Measurements from ENCODE around the gene IBTK. TPM values are rescaled to one million over a fixed set of nuclear protein-coding genes. Genes with fewer than 3 reads are reported as not detected.

IBTK gene
- polyA plus RNA-seq, 3 donors, result 7.0 to 20.2 (median 13.1) TPM

DNA sequence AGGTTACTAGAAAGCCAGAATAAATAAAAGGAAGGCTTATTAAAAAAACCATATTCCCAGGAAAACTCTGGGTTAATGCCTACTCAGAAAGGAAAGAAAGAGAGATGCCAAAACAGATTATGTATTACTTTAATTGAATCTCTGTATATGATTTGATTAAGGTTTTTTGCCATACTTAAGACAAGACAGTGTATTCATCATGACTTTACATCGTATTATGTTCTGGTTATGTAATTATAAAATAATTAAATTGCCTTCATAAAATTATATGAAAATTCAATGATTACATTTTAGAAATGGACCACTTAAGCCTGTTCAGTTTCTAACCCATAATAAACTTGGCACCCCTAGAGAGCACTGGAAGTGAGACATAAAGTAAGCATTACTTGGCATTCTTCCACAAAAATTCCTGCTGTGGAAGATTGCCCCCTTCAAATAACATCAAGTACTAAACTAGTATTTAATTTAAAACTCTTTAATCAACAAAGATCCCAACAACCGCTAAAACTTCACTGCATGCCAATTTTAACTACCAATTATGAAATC lies 20.8 kb upstream of the IBTK start:
- Histone ChIP-seq H3K9ac (ENCODE audit: insufficient read depth, low read length, poor library complexity, severe bottlenecking) (no peak overlapping the region), H3K27me3 (ENCODE audit: control insufficient read depth in 2 of 2, insufficient read depth in 2 of 2, low read length in 2 of 2) (no peaks in the 10 kb centered on the region), H3K36me3 (replicated peaks in 1 of 2; ENCODE audit: control insufficient read depth in 1 of 2, insufficient read depth in 2 of 2, low read length in 2 of 2) (no peaks in the 10 kb centered on the region), H3K79me2 (ENCODE audit: insufficient read depth, low read length) (no peaks in the 10 kb centered on the region), H3K27ac (ENCODE audit: low read depth in 1 of 2, low read length in 2 of 2) (no peak overlapping the region), H4K20me1 (ENCODE audit: insufficient read depth, low read length) (no peaks in the 10 kb centered on the region), H3K9me3 (replicated peaks in 1 of 2; ENCODE audit: control insufficient read depth in 1 of 2, insufficient read depth in 1 of 2, low read length in 2 of 2) (no peaks in the 10 kb centered on the region), H2AFZ (ENCODE audit: insufficient read depth, low read depth, low read length, poor library complexity, severe bottlenecking) (no peak overlapping the region), H3K4me1 (ENCODE audit: control insufficient read depth in 1 of 2, insufficient read depth in 2 of 2, low read length in 2 of 2) (no peaks in the 10 kb centered on the region), H3K4me2 (replicated peaks; ENCODE audit: extremely low read depth, low read length, poor library complexity, severe bottlenecking) (no peak overlapping the region), H3K4me3 (replicated peaks in 1 of 3; ENCODE audit: low read depth in 2 of 3, low read length in 3 of 3) (no peak overlapping the region)
- Mint-ChIP-seq H3K4me3 (no peak overlapping the region), H3K27me3 (ENCODE audit: low read depth in 3 of 3) (peaks cover 0 to 9% (median 0%) of the 10 kb centered on the region in 3 donors), H3K36me3 (no peaks in the 10 kb centered on the region), H3K4me1 (peaks cover 1% of the 10 kb centered on the region), H3K9me3 (no peaks in the 10 kb centered on the region), H3K27ac (peak overlapping the region in 1 of 7 donors; percentile 47)
- DNase-seq, result no peak
- WGBS (ENCODE audit: insufficient coverage), result no CpG with 5 or more reads among the region's 2 CpGs
- intact Hi-C loops (cut with micrococcal nuclease), result no loop called here
- TF ChIP-seq, protein P1, sequence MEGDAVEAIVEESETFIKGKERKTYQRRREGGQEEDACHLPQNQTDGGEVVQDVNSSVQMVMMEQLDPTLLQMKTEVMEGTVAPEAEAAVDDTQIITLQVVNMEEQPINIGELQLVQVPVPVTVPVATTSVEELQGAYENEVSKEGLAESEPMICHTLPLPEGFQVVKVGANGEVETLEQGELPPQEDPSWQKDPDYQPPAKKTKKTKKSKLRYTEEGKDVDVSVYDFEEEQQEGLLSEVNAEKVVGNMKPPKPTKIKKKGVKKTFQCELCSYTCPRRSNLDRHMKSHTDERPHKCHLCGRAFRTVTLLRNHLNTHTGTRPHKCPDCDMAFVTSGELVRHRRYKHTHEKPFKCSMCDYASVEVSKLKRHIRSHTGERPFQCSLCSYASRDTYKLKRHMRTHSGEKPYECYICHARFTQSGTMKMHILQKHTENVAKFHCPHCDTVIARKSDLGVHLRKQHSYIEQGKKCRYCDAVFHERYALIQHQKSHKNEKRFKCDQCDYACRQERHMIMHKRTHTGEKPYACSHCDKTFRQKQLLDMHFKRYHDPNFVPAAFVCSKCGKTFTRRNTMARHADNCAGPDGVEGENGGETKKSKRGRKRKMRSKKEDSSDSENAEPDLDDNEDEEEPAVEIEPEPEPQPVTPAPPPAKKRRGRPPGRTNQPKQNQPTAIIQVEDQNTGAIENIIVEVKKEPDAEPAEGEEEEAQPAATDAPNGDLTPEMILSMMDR (IDR thresholded peaks at IDR 0.05), result no peak

DNA sequence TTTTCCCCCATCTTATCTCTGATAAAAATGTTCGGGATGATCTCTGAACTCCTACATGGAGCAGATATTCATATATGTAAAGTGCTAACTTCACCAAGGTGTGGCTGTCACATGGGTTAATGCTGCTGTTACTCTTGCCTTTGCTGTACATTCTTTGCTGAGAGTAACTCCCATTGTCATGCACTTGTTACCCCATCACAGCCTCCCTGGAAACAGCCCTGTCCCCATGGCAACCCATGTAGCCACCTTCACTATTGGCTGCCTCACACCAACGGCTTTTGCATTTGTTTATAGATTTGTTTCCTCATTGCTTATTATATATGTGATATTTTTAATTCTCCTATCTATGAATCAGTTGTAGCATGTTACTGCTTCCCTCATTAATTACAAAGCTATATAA lies 17.3 kb upstream of the IBTK start:
- no CpG with 5 or more reads among the region's 2 CpGs for WGBS (ENCODE audit: insufficient coverage)
- H3K9me3 Mint-ChIP-seq, result peaks cover 0 to 3% (median 0%) of the 10 kb centered on the region in 7 donors
- no peak overlapping the region for H3K27ac Mint-ChIP-seq
- intact Hi-C loops (cut with micrococcal nuclease), result no loop called here
- Histone ChIP-seq H3K4me3 (replicated peaks in 1 of 3; ENCODE audit: low read depth in 2 of 3, low read length in 3 of 3) (no peak overlapping the region), H3K27ac (ENCODE audit: low read depth in 1 of 2, low read length in 2 of 2) (no peak overlapping the region), H3K4me1 (ENCODE audit: control insufficient read depth in 1 of 2, insufficient read depth in 2 of 2, low read length in 2 of 2) (peaks cover 17 to 20% of the 10 kb centered on the region in 2 donors), H3K79me2 (ENCODE audit: insufficient read depth, low read length) (no peaks in the 10 kb centered on the region), H3K36me3 (replicated peaks in 1 of 2; ENCODE audit: control insufficient read depth in 1 of 2, insufficient read depth in 2 of 2, low read length in 2 of 2) (no peaks in the 10 kb centered on the region), H3K27me3 (ENCODE audit: control insufficient read depth in 2 of 2, insufficient read depth in 2 of 2, low read length in 2 of 2) (no peaks in the 10 kb centered on the region), H3K9ac (ENCODE audit: insufficient read depth, low read length, poor library complexity, severe bottlenecking) (no peak overlapping the region), H2AFZ (ENCODE audit: insufficient read depth, low read depth, low read length, poor library complexity, severe bottlenecking) (no peak overlapping the region), H4K20me1 (ENCODE audit: insufficient read depth, low read length) (no peaks in the 10 kb centered on the region), H3K4me2 (replicated peaks; ENCODE audit: extremely low read depth, low read length, poor library complexity, severe bottlenecking) (no peak overlapping the region), H3K9me3 (replicated peaks in 1 of 2; ENCODE audit: control insufficient read depth in 1 of 2, insufficient read depth in 1 of 2, low read length in 2 of 2) (no peaks in the 10 kb centered on the region)
- TF ChIP-seq, protein P1 (IDR thresholded peaks at IDR 0.05), result no peak
- H3K4me1 Mint-ChIP-seq, result peaks cover 20% of the 10 kb centered on the region
- H3K27me3 Mint-ChIP-seq (ENCODE audit: low read depth in 3 of 3), result peaks cover 0 to 9% (median 3%) of the 10 kb centered on the region in 3 donors
- DNase-seq, result no peak
- no peak overlapping the region for H3K4me3 Mint-ChIP-seq
- H3K36me3 Mint-ChIP-seq, result no peaks in the 10 kb centered on the region

Data from CD14-positive monocyte (primary cell).